AG04450 (cell line): ENCODE data around the gene COL6A3. TPM values are rescaled to one million over a fixed set of nuclear protein-coding genes. Genes with fewer than 3 reads are reported as not detected.

Experiments
- CTCF ChIA-PET: fragments of 300-600, 350-600 bp; formaldehyde crosslinking; extraction: SDS; loops from one replicate; lab custom pipeline; 2022; ENCODE audit warnings: antibody characterized with exemption, inconsistent platforms; lab: Charles Lee
- POLR2A ChIA-PET: fragments of 350-600 bp; formaldehyde crosslinking; extraction: SDS; loops from one replicate; lab custom pipeline; 2021; ENCODE audit warnings: antibody characterized with exemption, inconsistent platforms; lab: Yijun Ruan, JAX
- DNase-seq: peaks from one replicate; pipeline ENCODE4 v3.0.0-alpha.2; 2011; ENCODE audit warnings: low read depth, low spot score
- H3K27ac ChIP-seq: one replicate; pipeline ENCODE4 v1.5.1; 2012; ENCODE audit warnings: low read depth, low read length, control low read depth
- H3K27me3 ChIP-seq: one replicate; pipeline ENCODE4 v1.6.0; 2012; ENCODE audit warnings: low read length; ENCODE audit not compliant: control insufficient read depth, insufficient read depth
- H3K4me3 ChIP-seq: 2 replicates; pipeline ENCODE4 v1.5.1; 2011; ENCODE audit warnings: mild to moderate bottlenecking, low read depth, low read length, control low read depth
- H3K9me3 ChIP-seq: 2 replicates; pipeline ENCODE4 v1.5.1; 2012; ENCODE audit warnings: low read length; ENCODE audit not compliant: control insufficient read depth, insufficient read depth
- CTCF ChIP-seq: IDR thresholded peaks from 2 replicates; pipeline ENCODE4 v1.5.1; 2011; ENCODE audit warnings: low read depth, low read length, control low read depth, inconsistent platforms
- polyA plus RNA-seq: library from polyadenylated mRNA; depleted of rRNA; stranded (reverse); fragments of >200 nt; gene quantifications from 2 replicates; pipeline ENCODE4 v1.2.3, GENCODE V29; 2011

Gene COL6A3
- polyA plus RNA-seq, 1 experiment = 1,384 TPM

- no peak overlapping the region for H3K27ac ChIP-seq
- TF ChIP-seq CTCF = no peak
- ChIA-PET POLR2A (no interaction called here), CTCF (interaction anchor here (0.8 to 1.3 kb wide), 2 partner anchors 22 to 24 kb away, joined by 3 to 5 read pairs; no protein-coding TSS in a partner anchor)
- no peak for DNase-seq
- H3K4me3 ChIP-seq = no peak overlapping the region
- peaks cover 10% of the 10 kb centered on the region; the same call in 1 of the 2 replicates for H3K9me3 ChIP-seq
- no peaks in the 10 kb centered on the region for H3K27me3 ChIP-seq
Observed at GRCh38 chr2:237445611-237446337, 31.8 kb upstream of the COL6A3 start.

GRCh38 chr2:237444071-237444470 is 30.1 kb upstream of the COL6A3 start:
- H3K4me3 ChIP-seq = no peak overlapping the region
- peaks cover 13% of the 10 kb centered on the region for H3K9me3 ChIP-seq
- TF ChIP-seq CTCF = no peak
- H3K27me3 ChIP-seq = no peaks in the 10 kb centered on the region
- ChIA-PET CTCF (interaction anchor here (4.2 kb wide), 1 partner anchor 23 kb away, joined by 53 read pairs; no protein-coding TSS in a partner anchor), POLR2A (no interaction called here)
- H3K27ac ChIP-seq = peak overlapping the region; percentile 21
- no peak for DNase-seq

GRCh38 chr2:237441605-237442274 is 27.8 kb upstream of the COL6A3 start:
- no peak overlapping the region for H3K27ac ChIP-seq
- H3K4me3 ChIP-seq = no peak overlapping the region
- DNase-seq = peak; percentile 66
- H3K27me3 ChIP-seq = no peaks in the 10 kb centered on the region
- TF ChIP-seq CTCF = no peak
- POLR2A ChIA-PET = interaction anchor here (0.7 to 1.9 kb wide), 8 partner anchors 10 to 60 kb away, joined by 3 to 15 read pairs (median 4); partner anchors contain the start of gene COL6A3
- CTCF ChIA-PET = interaction anchor here (1.2 to 4.2 kb wide), 5 partner anchors 9 to 71 kb away, joined by 3 to 53 read pairs (median 11); no protein-coding TSS in a partner anchor
- H3K9me3 ChIP-seq = peaks cover 13% of the 10 kb centered on the region

- no peaks in the 10 kb centered on the region for H3K27me3 ChIP-seq
- H3K4me3 ChIP-seq = no peak overlapping the region
- DNase-seq = no peak
- peaks cover 9% of the 10 kb centered on the region for H3K9me3 ChIP-seq
- ChIA-PET CTCF (interaction anchor here (1.2 to 4.2 kb wide), 5 partner anchors 10 to 71 kb away, joined by 3 to 53 read pairs (median 11); no protein-coding TSS in a partner anchor), POLR2A (interaction anchor here (0.6 to 1.9 kb wide), 3 partner anchors 11 to 44 kb away, joined by 3 to 15 read pairs (median 7); no protein-coding TSS in a partner anchor)
- no peak for TF ChIP-seq CTCF
- H3K27ac ChIP-seq = peak overlapping the region; percentile 34
Observed at GRCh38 chr2:237440819-237441281, 26.9 kb upstream of the COL6A3 start.
